ENCODE results near the gene RPS15. TPM values are rescaled to one million over a fixed set of nuclear protein-coding genes. Genes with fewer than 3 reads are reported as not detected.

RPS15 gene
- total and polyA plus RNA-seq, 9 of the 15 experiments (the other 6 are each of a cell fraction or from before 2014, with no cell fraction given) = 605 to 2,791 (median 957) TPM

- no peak for TF ChIP-seq HLTF (IDR thresholded peaks at IDR 0.05)
- peak; percentile 79; the same call in 1 of the 2 replicates for TF ChIP-seq POLR2AphosphoS2 (IDR thresholded peaks at IDR 0.05; ENCODE audit: low read length)
- TF ChIP-seq TRIM28 (IDR thresholded peaks at IDR 0.05) = no peak
- no peak for TF ChIP-seq ARID2 (IDR thresholded peaks at IDR 0.05)
- no peak for TF ChIP-seq CHAMP1 (IDR thresholded peaks at IDR 0.05)
- TF ChIP-seq ZNF79 (CRISPR knock-in tag; IDR thresholded peaks at IDR 0.05; ENCODE audit: low read depth) = no peak
- TF ChIP-seq NFYB (IDR thresholded peaks at IDR 0.05; ENCODE audit: extremely low read depth, insufficient read length) = no peak
- TF ChIP-seq RBM14 (IDR thresholded peaks at IDR 0.05; ENCODE audit: borderline replicate concordance, insufficient read depth, low read depth, low read length) = no peak
- TF ChIP-seq ZNF3 (CRISPR knock-in tag; IDR thresholded peaks at IDR 0.05) = no peak
- no peak for TF ChIP-seq CBX3 (IDR thresholded peaks at IDR 0.05; ENCODE audit: borderline replicate concordance in 1 of 2, low read length in 2 of 2)
- TF ChIP-seq NFE2 (IDR thresholded peaks at IDR 0.05; ENCODE audit: low read depth) = no peak
- no peak for TF ChIP-seq ZNF696 (CRISPR knock-in tag; conservative IDR thresholded peaks at IDR 0.05)
- peak; percentile 31 for TF ChIP-seq CCNT2 (IDR thresholded peaks at IDR 0.05; ENCODE audit: borderline replicate concordance, extremely low read depth, insufficient read length, low read depth, low read length)
- no peak for TF ChIP-seq ARID1B (IDR thresholded peaks at IDR 0.05)
- no peak for TF ChIP-seq CBX8 (IDR thresholded peaks at IDR 0.05; ENCODE audit: borderline replicate concordance, extremely low read depth, low read depth, low read length, poor library complexity, severe bottlenecking)
- TF ChIP-seq TBL1XR1 (IDR thresholded peaks at IDR 0.05; ENCODE audit: low read length in 2 of 2) = no peak
- TF ChIP-seq ZNF174 (CRISPR knock-in tag; IDR thresholded peaks at IDR 0.05) = no peak
- TF ChIP-seq ARID3A (IDR thresholded peaks at IDR 0.05; ENCODE audit: borderline replicate concordance, low read depth, low read length) = no peak
- no peak for TF ChIP-seq RBM17 (IDR thresholded peaks at IDR 0.05; ENCODE audit: borderline replicate concordance, low read depth, low read length)
- TF ChIP-seq RB1 (IDR thresholded peaks at IDR 0.05; ENCODE audit: low read depth) = peak; percentile 47; the same call in 1 of the 2 replicates
- 0 out of 2 replicates have a peak, but pooled peaks have one; percentile 16 for TF ChIP-seq ATF7 (IDR thresholded peaks at IDR 0.05)
- no peak for TF ChIP-seq MYNN (IDR thresholded peaks at IDR 0.05)
- no peak for TF ChIP-seq MYNN (CRISPR knock-in tag; IDR thresholded peaks at IDR 0.05)
- TF ChIP-seq ZNF12 (CRISPR knock-in tag; IDR thresholded peaks at IDR 0.05) = no peak
- TF ChIP-seq MTA2 (IDR thresholded peaks at IDR 0.05; ENCODE audit: low read depth) = no peak
- no peak for TF ChIP-seq KDM1A (IDR thresholded peaks at IDR 0.05)
- TF ChIP-seq ZNF23 (CRISPR knock-in tag; IDR thresholded peaks at IDR 0.05) = no peak
These were observed 17.3 kb downstream of the RPS15 start (continued) for GRCh38 chr19:1455336-1456120.

Measured in K562 (cell line).